ENCODE measurements around the gene ATG2A.

- TF ChIP-seq, protein P1, sequence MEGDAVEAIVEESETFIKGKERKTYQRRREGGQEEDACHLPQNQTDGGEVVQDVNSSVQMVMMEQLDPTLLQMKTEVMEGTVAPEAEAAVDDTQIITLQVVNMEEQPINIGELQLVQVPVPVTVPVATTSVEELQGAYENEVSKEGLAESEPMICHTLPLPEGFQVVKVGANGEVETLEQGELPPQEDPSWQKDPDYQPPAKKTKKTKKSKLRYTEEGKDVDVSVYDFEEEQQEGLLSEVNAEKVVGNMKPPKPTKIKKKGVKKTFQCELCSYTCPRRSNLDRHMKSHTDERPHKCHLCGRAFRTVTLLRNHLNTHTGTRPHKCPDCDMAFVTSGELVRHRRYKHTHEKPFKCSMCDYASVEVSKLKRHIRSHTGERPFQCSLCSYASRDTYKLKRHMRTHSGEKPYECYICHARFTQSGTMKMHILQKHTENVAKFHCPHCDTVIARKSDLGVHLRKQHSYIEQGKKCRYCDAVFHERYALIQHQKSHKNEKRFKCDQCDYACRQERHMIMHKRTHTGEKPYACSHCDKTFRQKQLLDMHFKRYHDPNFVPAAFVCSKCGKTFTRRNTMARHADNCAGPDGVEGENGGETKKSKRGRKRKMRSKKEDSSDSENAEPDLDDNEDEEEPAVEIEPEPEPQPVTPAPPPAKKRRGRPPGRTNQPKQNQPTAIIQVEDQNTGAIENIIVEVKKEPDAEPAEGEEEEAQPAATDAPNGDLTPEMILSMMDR (IDR thresholded peaks at IDR 0.05 in 2 of 3, conservative IDR thresholded peaks at IDR 0.05 in 1 of 3; ENCODE audit: borderline replicate concordance in 1 of 3, insufficient read depth in 1 of 3, low read depth in 2 of 3, low read length in 2 of 3) = no peak
- TF ChIP-seq CBX3 (IDR thresholded peaks at IDR 0.05; ENCODE audit: low read depth) (no peak), EZH2 (IDR thresholded peaks at IDR 0.05) (no peak), ZFX (IDR thresholded peaks at IDR 0.05) (no peak), POLR2AphosphoS5 (IDR thresholded peaks at IDR 0.05; ENCODE audit: low read depth, low read length) (no peak), MAX (IDR thresholded peaks at IDR 0.05) (no peak), ZBTB33 (IDR thresholded peaks at IDR 0.05; ENCODE audit: extremely low read depth, insufficient replicate concordance, low read length) (no peak), POLR2A (IDR thresholded peaks at IDR 0.05; ENCODE audit: borderline replicate concordance, extremely low read depth, insufficient read depth, insufficient read length) (no peak), RAD21 (IDR thresholded peaks at IDR 0.05; ENCODE audit: low read depth) (no peak), REST (IDR thresholded peaks at IDR 0.05; ENCODE audit: low read depth) (no peak)
- TF ChIP-seq, protein P2, sequence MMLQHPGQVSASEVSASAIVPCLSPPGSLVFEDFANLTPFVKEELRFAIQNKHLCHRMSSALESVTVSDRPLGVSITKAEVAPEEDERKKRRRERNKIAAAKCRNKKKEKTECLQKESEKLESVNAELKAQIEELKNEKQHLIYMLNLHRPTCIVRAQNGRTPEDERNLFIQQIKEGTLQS (IDR thresholded peaks at IDR 0.05) = no peak
These were observed 22.1 kb downstream of the ATG2A start for GRCh38 chr11:64894812-64895452.

All from HCT116 (cell line).